ENCODE measurements around the gene SSH3.

Gene SSH3

GRCh38 chr11:67304511-67305113 is 1.3 kb downstream of the SSH3 start:
- peak overlapping the region; percentile 70 for H3K4me3 ChIP-seq (replicated peaks; ENCODE audit: low read depth, low read length)
- no peak for TF ChIP-seq CTCF (IDR thresholded peaks at IDR 0.05; ENCODE audit: low read length, missing control alignments)
- no peak for DNase-seq (ENCODE audit: low read depth)

- TF ChIP-seq CTCF (IDR thresholded peaks at IDR 0.05; ENCODE audit: low read length, missing control alignments) = no peak
- no peak for DNase-seq (ENCODE audit: low read depth)
- H3K4me3 ChIP-seq (replicated peaks; ENCODE audit: low read depth, low read length) = no peak overlapping the region
Measured at GRCh38 chr11:67306769-67307544, 3.6 kb downstream of the SSH3 start.

- H3K4me3 ChIP-seq (replicated peaks; ENCODE audit: low read depth, low read length) = no peak overlapping the region
- DNase-seq (ENCODE audit: low read depth) = no peak
- no peak for TF ChIP-seq CTCF (IDR thresholded peaks at IDR 0.05; ENCODE audit: low read length, missing control alignments)
Measured at GRCh38 chr11:67307545-67308001, 4.2 kb downstream of the SSH3 start.

- DNase-seq (ENCODE audit: low read depth) = no peak
- H3K4me3 ChIP-seq (replicated peaks; ENCODE audit: low read depth, low read length) = no peak overlapping the region
- no peak for TF ChIP-seq CTCF (IDR thresholded peaks at IDR 0.05; ENCODE audit: low read length, missing control alignments)
Measured at GRCh38 chr11:67308031-67308866, 4.9 kb downstream of the SSH3 start.

GRCh38 chr11:67309166-67309565 is 5.8 kb downstream of the SSH3 start:
- no peak for DNase-seq (ENCODE audit: low read depth)
- no peak overlapping the region for H3K4me3 ChIP-seq (replicated peaks; ENCODE audit: low read depth, low read length)
- TF ChIP-seq CTCF (IDR thresholded peaks at IDR 0.05; ENCODE audit: low read length, missing control alignments) = no peak

GRCh38 chr11:67309661-67310061 is 6.3 kb downstream of the SSH3 start:
- H3K4me3 ChIP-seq (replicated peaks; ENCODE audit: low read depth, low read length) = no peak overlapping the region
- no peak for DNase-seq (ENCODE audit: low read depth)
- TF ChIP-seq CTCF (IDR thresholded peaks at IDR 0.05; ENCODE audit: low read length, missing control alignments) = no peak

Measured in fibroblast of pulmonary artery (primary cell).